Kidney capillary endothelial cell (primary cell): ENCODE measurements around the gene GART.

Experiments
- DNase-seq: peaks from one replicate; pipeline ENCODE4 v3.0.0-alpha.2; 2018; ENCODE audit warnings: low spot score

The GART gene

GRCh38 chr21:33552999-33553598, 11.2 kb upstream of the GART start:
- DNase-seq: no peak

GRCh38 chr21:33552093-33552998, 10.4 kb upstream of the GART start:
- no peak for DNase-seq

- no peak for DNase-seq
Measured at GRCh38 chr21:33551664-33552063, 9.7 kb upstream of the GART start.

- DNase-seq: no peak
Measured at GRCh38 chr21:33550772-33551660, 9.1 kb upstream of the GART start.

GRCh38 chr21:33549848-33550771, 8.2 kb upstream of the GART start:
- no peak for DNase-seq

GRCh38 chr21:33546086-33546485, 4.2 kb upstream of the GART start:
- no peak for DNase-seq

GRCh38 chr21:33544451-33545195, 2.7 kb upstream of the GART start:
- no peak for DNase-seq

GRCh38 chr21:33543505-33544129, 1.7 kb upstream of the GART start:
- no peak for DNase-seq

- DNase-seq: peak; percentile 98
Measured at GRCh38 chr21:33542640-33543504, 955 bp upstream of the GART start, which contains the start of gene SON. Gene SON, plus strand, starts transcription at chr21:33543038. Its CDS starts 55 bp downstream, at chr21:33543093.

- no peak for DNase-seq
Measured at GRCh38 chr21:33541105-33541711, 709 bp downstream of the GART start.

GRCh38 chr21:33540711-33541104, 1.2 kb downstream of the GART start:
- no peak for DNase-seq

- no peak for DNase-seq
Measured at GRCh38 chr21:33539616-33540015, 2.3 kb downstream of the GART start.

GRCh38 chr21:33537212-33537611, 4.7 kb downstream of the GART start:
- DNase-seq: no peak

- no peak for DNase-seq
Measured at GRCh38 chr21:33531007-33531406, 10.9 kb downstream of the GART start.

- no peak for DNase-seq
Measured at GRCh38 chr21:33522953-33523349, 19.0 kb downstream of the GART start.

GRCh38 chr21:33522297-33522952, 19.5 kb downstream of the GART start:
- DNase-seq: no peak

- no peak for DNase-seq
Measured at GRCh38 chr21:33518899-33519298, 23.0 kb downstream of the GART start.

- DNase-seq: no peak
Measured at GRCh38 chr21:33514229-33514628, 27.7 kb downstream of the GART start.
